ENCODE data around the gene COMMD3. TPM values are rescaled to one million over a fixed set of nuclear protein-coding genes. Genes with fewer than 3 reads are reported as not detected.
"Not testable (repeated sequence)": the region's sequence is repeated elsewhere in the genome, so short reads cannot be mapped to it uniquely, and the experiment has no call there.

COMMD3 gene
- 100 to 1,000 TPM in 1 of 4 donors, 10 to 100 TPM in 3; 79.3 to 101 (median 90.5) TPM for polyA plus RNA-seq (ENCODE audit: insufficient read length in 4 of 4)

DNA sequence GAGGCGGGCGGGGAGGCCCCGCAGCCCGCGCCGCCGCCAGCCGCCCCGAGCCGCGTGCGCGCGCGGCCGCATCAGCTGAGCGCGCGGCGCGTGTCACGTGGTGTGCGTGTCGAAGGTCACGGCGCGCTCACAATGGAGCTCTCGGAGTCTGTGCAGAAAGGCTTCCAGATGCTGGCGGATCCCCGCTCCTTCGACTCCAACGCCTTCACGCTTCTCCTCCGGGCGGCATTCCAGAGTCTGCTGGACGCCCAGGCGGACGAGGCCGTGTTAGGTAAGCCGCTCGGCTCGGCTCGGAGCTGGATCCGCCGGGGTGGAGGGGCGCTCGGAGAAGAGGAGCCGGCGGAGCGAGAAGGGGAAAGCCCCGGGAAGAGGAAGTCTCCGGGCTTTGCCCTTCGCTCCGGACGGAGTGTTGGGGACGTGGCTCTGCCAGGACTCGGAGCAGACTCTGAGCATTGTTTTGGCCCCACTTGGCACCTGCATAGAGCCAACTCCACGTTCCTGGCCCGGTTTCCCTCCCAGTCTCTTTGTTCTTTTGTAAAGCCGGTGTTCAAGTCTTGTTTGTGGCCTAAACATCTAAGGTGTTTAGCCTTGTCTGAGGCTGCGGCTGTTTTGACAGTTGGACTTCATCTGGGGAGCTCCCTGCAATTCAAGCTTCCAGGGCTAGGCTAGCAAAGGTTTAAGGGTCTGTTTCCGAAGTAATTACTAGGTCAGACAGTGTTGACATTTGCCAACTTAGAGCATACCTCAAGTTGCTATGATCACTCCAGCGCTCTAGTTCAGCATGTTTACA lies at the start of gene COMMD3:
Gene COMMD3, plus strand, starts transcription at position 103 of the 790 bp plus-strand sequence. Its CDS starts 30 bp downstream, at position 133.
- DNase-seq (ENCODE audit: low read depth in 4 of 4, low spot score in 2 of 4) = no peak

DNA sequence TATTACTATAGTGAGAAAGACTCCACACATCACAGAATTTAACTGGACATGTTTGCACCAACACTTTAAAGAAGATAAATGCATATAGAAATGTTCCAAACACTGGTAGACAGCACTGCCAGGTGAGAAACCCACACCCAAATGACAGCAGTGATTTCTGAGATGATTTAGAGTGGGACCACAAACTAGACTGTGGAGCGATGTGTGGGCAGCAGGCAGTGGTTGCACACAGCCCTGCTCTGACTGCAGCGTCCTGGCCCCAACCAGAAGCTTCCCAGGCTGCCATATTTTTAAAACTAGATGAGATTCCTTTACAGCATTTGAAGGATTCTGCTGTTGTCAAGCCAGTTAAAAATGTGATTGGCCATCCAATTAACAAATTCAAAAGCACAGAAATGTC lies 47.7 kb upstream of the COMMD3 start:
- DNase-seq (ENCODE audit: low read depth in 4 of 4, low spot score in 2 of 4) = no peak

GRCh38 chr10:22271786-22272185 lies 44.4 kb upstream of the COMMD3 start:
- no peak for DNase-seq (ENCODE audit: low read depth in 4 of 4, low spot score in 2 of 4)

GRCh38 chr10:22278441-22278782 lies 37.8 kb upstream of the COMMD3 start:
- DNase-seq (ENCODE audit: low read depth in 4 of 4, low spot score in 2 of 4) = no peak

GRCh38 chr10:22280078-22280477 lies 36.1 kb upstream of the COMMD3 start:
- no peak for DNase-seq (ENCODE audit: low read depth in 4 of 4, low spot score in 2 of 4)

DNA sequence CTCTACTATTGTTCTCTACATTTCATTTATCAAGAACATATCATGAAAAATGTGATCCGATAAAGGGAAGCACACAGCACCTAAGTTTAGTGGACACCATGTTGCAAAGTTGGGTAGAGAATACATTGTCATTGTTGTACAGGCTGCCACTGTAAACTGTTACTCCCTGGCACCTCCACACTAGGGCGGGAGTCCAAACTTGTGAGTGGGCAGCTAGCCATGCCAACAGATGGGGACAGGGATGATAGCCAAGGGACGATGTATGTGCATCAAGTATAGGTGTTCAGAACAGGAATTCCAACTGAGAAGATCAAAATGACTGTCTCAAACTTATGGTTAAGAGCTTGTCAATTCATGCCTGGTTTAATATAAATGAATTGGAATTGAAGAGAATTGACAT lies 31.1 kb upstream of the COMMD3 start:
- DNase-seq (ENCODE audit: low read depth in 4 of 4, low spot score in 2 of 4) = no peak

DNA sequence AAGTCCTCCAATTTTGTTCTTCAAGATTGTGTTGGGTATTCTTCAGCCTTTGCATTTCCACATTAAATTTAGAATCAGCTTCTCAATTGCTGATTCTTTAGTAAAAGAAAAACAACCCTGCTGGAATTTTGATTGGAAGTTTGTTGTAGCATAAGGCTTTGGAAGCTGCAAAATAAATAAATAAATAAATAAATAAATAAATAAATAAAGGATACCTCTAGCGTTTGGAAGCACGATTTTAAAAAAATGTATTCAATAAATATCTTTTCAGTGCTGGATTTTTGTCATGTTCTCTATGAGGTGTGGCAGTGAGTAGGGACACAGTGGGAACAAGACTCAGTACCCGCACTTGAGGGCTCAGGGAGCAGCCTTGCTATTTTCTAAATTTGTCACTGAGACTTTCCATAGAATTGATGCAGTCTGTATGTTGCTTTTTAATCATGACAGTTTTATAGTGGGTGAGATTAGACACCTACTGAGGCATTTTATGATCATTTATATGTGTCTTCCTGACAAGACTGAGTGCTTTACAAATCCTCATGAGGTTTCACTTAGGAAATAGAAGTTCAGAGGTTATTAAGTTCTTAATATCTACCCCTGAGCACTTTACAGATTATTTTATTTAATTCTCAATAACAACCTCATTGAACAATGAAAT lies 22.3 kb upstream of the COMMD3 start:
- no peak for DNase-seq (ENCODE audit: low read depth in 4 of 4, low spot score in 2 of 4)

DNA sequence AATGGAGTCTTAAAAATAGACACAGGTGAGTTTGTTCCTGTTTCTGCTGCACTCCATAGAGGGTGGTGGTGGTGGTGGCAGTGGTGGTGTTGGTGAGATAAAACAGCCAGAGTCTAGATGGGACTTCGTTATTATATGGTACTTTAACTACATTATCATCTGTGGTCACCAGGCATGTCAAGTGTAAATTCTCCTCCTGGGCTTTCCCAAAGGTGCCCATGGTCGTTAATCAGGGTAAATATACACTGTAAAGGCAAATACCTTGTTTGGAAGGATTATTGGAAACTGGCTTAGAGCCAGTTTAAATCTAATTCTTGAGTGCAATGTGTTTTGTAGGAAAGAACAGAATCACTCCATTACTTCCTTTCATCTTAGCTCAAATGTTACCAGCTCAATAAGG lies 21.5 kb upstream of the COMMD3 start:
- no peak for DNase-seq (ENCODE audit: low read depth in 4 of 4, low spot score in 2 of 4)

GRCh38 chr10:22301193-22301592 lies 15.0 kb upstream of the COMMD3 start:
- no peak for DNase-seq (ENCODE audit: low read depth in 4 of 4, low spot score in 2 of 4)

- DNase-seq (ENCODE audit: low read depth in 4 of 4, low spot score in 2 of 4) = no peak
Observed at GRCh38 chr10:22303461-22303860, 12.7 kb upstream of the COMMD3 start.

GRCh38 chr10:22305721-22306120 lies 10.5 kb upstream of the COMMD3 start:
- DNase-seq (ENCODE audit: low read depth in 4 of 4, low spot score in 2 of 4) = no peak

GRCh38 chr10:22308390-22308789 lies 7.8 kb upstream of the COMMD3 start:
- DNase-seq (ENCODE audit: low read depth in 4 of 4, low spot score in 2 of 4) = no peak

- DNase-seq (ENCODE audit: low read depth in 4 of 4, low spot score in 2 of 4) = no peak
Observed at GRCh38 chr10:22309180-22310000, 6.8 kb upstream of the COMMD3 start.

DNA sequence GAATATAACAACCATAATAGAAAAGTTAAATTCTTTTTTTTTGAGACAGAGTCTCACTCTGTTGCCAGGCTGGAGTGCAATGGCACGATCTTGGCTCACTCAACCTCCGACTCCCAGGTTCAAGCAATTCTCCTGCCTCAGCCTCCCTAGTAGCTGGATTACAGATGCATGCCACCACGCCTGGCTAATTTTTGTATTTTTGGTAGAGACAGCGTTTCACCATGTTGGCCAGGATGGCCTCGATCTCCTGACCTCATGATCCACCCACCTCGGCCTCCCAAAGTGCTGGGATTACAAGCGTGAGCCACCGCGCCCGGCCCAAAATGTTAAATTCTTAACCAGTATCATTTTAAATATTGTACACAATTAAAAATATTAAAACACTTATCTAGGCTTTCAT lies 6.2 kb upstream of the COMMD3 start:
- DNase-seq (ENCODE audit: low read depth in 4 of 4, low spot score in 2 of 4) = not testable (repeated sequence)

- DNase-seq (ENCODE audit: low read depth in 4 of 4, low spot score in 2 of 4) = no peak
Observed at GRCh38 chr10:22310928-22311327, 5.3 kb upstream of the COMMD3 start.

DNA sequence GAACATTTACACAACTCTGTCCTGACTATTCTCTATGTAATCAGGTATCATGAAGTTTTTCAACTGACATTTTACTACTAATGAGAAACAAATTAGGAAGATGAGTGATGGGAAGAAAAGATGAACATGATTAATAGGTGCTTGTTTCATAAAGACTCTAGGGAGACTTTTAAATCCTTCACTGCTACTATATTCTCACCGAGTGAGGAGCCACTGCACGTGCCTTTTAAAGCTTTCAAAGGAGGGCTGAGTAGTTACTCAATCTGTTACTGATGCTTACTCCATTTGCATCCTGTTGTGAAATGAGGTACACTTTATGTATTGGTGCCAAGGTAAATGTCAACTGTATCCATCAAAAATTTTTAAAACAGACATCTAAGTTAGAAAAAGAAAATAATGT lies 1.3 kb upstream of the COMMD3 start:
- no peak for DNase-seq (ENCODE audit: low read depth in 4 of 4, low spot score in 2 of 4)

DNA sequence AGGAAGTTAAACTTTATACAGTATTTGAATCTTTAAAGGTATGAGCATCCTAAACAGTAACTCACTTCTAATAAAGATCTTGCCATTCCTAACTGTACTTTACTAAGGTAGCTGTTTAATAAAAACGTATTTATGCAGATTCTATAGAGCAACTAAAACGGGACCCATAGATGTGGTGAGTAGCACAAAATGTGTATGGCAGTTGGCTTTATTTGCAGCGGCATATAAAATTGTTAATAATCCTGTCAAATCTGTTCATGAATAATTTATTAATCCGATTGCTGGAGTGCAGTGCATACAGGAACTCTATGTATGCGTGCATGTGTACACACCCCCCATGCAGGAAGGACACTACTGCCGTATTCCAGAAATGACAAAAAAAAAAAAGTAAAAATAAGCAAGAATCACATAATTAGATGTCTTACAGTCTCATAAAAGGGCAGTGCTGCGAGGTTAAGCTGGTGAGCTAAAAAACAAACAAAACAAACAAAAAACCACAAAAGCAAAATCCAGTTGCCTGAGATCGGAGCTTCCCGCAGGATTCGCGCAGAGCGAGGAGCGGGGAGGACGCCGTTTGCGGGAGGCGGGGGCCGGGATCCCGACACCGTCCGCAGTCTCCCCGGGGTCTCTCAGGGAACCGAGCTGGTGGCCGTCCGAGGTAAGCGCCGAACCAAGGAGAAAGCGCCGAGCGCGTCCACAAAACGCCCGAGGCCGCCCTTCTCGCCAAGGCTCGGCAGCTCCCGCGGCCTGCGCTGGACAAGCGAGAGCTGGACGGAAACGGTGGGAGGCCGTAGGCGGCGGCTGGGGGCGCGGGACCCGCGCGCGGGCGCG lies 518 bp upstream of the COMMD3 start:
- no peak for DNase-seq (ENCODE audit: low read depth in 4 of 4, low spot score in 2 of 4)

- DNase-seq (ENCODE audit: low read depth in 4 of 4, low spot score in 2 of 4) = no peak
Observed at GRCh38 chr10:22317076-22317370, 835 bp downstream of the COMMD3 start.

DNA sequence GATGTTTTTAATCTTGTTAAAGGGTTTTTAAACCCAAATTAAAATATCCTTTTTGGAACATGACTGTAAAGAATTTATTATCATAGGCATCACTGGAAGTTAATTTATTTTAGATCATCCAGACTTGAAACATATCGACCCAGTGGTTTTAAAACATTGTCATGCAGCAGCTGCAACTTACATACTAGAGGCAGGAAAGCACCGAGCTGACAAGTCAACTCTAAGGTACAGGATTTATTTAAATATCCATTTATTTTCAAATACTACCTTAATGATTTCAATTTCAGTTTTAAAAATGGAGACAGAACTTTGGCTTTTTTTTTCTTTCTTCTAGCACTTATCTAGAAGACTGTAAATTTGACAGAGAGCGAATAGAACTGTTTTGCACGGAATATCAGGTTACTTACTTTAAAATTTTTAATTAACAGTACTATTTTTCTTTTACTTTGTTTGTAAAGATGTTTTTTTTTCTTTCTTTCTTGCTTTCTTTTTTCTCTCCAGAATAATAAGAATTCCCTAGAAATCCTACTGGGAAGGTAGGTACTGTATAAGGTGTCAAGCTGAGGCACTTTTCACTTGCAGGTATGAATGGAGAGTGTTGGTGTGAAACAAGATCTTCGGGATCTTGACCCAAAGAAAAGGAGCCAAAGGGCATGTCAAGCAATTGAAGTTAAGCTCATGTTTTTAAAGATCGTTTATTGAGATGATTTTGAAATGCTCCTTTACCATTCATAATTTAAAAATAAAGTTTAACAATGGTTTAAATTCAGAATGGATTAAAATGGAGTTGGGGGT lies 1.8 kb downstream of the COMMD3 start:
- DNase-seq (ENCODE audit: low read depth in 4 of 4, low spot score in 2 of 4) = no peak

DNA sequence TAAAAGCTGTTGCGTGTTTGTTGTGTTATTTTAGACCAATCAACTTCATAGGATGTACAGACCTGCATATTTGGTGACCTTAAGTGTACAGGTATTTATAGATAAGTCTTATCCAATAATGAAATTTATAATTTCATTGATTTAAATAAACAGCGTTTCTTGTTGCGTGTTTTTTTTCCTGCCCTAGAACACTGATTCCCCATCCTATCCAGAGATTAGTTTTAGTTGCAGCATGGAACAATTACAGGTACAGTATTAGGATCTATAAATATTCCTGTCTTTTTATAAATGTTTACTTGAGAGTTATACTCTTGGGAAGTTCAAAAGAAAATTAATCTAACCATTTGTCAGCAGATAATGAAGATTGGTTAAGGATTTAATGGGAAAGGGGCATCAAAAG lies 2.6 kb downstream of the COMMD3 start:
- no peak for DNase-seq (ENCODE audit: low read depth in 4 of 4, low spot score in 2 of 4)
